Endothelial cell of umbilical vein (primary cell): ENCODE measurements around the gene PRDM16. TPM values are rescaled to one million over a fixed set of nuclear protein-coding genes. Genes with fewer than 3 reads are reported as not detected.

ENCODE experiments used
- BruUV-seq: library from RNA; stranded (reverse); fragments of 400-500 nt; replicated peaks from 2 replicates; lab custom pipeline; 2021; lab: Mats Ljungman, UMichigan
- CTCF ChIA-PET: fragments of 300-600, 350-600 bp; sonication (Branson Sonifier 250); formaldehyde crosslinking; loops from one replicate; lab custom pipeline; 2021; ENCODE audit warnings: antibody characterized with exemption, inconsistent platforms; lab: Charles Lee
- POLR2A ChIA-PET: fragments of 300-600, 350-600 bp; sonication (Branson Sonifier 250); formaldehyde crosslinking; loops from one replicate; lab custom pipeline; 2021; ENCODE audit warnings: antibody characterized with exemption, inconsistent platforms; lab: Charles Lee
- DNase-seq: peaks from one replicate; pipeline ENCODE4 v3.0.0-alpha.2; 2011; ENCODE audit warnings: low read depth, low spot score
- FAIRE-seq: peaks from 2 replicates; lab custom pipeline; 2011; peaks lifted over from hg19 to GRCh38; lab: Jason Lieb, UNC
- H2AFZ ChIP-seq: 2 replicates; pipeline ENCODE4 v1.6.0; 2012; ENCODE audit warnings: low read depth, low read length, control low read depth, inconsistent platforms
- H3K27ac ChIP-seq: 2 replicates; pipeline ENCODE4 v1.5.1; 2011; ENCODE audit warnings: low read depth, mild to moderate bottlenecking, control low read depth, low read length, moderate library complexity; ENCODE audit not compliant: insufficient read depth
- H3K27me3 ChIP-seq, 2 experiments: 2 replicates each; pipeline versions ENCODE4 v1.6.0 to v1.6.1; 2011; ENCODE audit warnings: low read length in 2 of 2, mixed read lengths in 1 of 2; ENCODE audit not compliant: control insufficient read depth in 2 of 2, insufficient read depth in 2 of 2
- H3K36me3 ChIP-seq, 2 experiments: 2 replicates in 1 of 2; 3 replicates in 1 of 2; pipeline ENCODE4 v1.5.1; 2011; ENCODE audit warnings: low read length in 2 of 2, mild to moderate bottlenecking in 1 of 2, moderate library complexity in 1 of 2; ENCODE audit not compliant: control insufficient read depth in 2 of 2, insufficient read depth in 2 of 2; ENCODE audit errors: extremely low read depth in 1 of 2
- H3K4me1 ChIP-seq: 3 replicates; pipeline ENCODE4 v1.5.1; 2011; ENCODE audit warnings: mild to moderate bottlenecking, low read length; ENCODE audit not compliant: control insufficient read depth, insufficient read depth; ENCODE audit errors: extremely low read depth
- H3K4me2 ChIP-seq: 2 replicates; pipeline ENCODE4 v1.6.1; 2011; ENCODE audit warnings: low read length, control low read depth, mixed read lengths; ENCODE audit not compliant: insufficient read depth
- H3K4me3 ChIP-seq, 3 experiments: fragments of 200-600 bp in 1 of 3; sonication (generic), shearing (Covaris generic) in 1 of 3; replicated peaks in 1 of 3; 2 replicates each; pipeline ENCODE4 v1.5.1; 2011 to 2016; ENCODE audit warnings: control low read depth in 3 of 3, low read length in 3 of 3, mild to moderate bottlenecking in 2 of 3, inconsistent platforms in 1 of 3, low read depth in 1 of 3, moderate library complexity in 1 of 3; ENCODE audit not compliant: insufficient read depth in 1 of 3
- H3K79me2 ChIP-seq: 2 replicates; pipeline ENCODE4 v1.6.0; 2012; ENCODE audit warnings: low read length, inconsistent platforms; ENCODE audit not compliant: control insufficient read depth, insufficient read depth
- H3K9ac ChIP-seq: replicated peaks from 2 replicates; pipeline ENCODE3; 2011; ENCODE audit warnings: low read length, control low read depth; ENCODE audit not compliant: insufficient read depth; ENCODE audit errors: extremely low read depth
- H3K9me1 ChIP-seq: replicated peaks from 3 replicates; pipeline ENCODE4 v1.6.0; 2011; ENCODE audit warnings: mild to moderate bottlenecking, low read length; ENCODE audit not compliant: control insufficient read depth, insufficient read depth; ENCODE audit errors: extremely low read depth
- H3K9me3 ChIP-seq: replicated peaks from 2 replicates; pipeline ENCODE4 v1.5.1; 2012; ENCODE audit warnings: low read length, inconsistent platforms; ENCODE audit not compliant: control insufficient read depth, insufficient read depth
- H4K20me1 ChIP-seq: replicated peaks from 2 replicates; pipeline ENCODE3; 2011; ENCODE audit warnings: mild to moderate bottlenecking, low read length; ENCODE audit not compliant: control insufficient read depth, insufficient read depth; ENCODE audit errors: extremely low read depth
- CTCF ChIP-seq, 2 donors: IDR thresholded peaks; 1 replicate in 1 of 2; 2 replicates in 1 of 2; pipeline ENCODE4 v1.5.1; 2011; ENCODE audit warnings: low read length in 2 of 2, mild to moderate bottlenecking in 2 of 2, moderate library complexity in 2 of 2, control low read depth in 1 of 2, inconsistent platforms in 1 of 2, low read depth in 1 of 2; ENCODE audit not compliant: insufficient read depth in 1 of 2; ENCODE audit errors: extremely low read depth in 1 of 2
- EZH2 ChIP-seq: IDR thresholded peaks from 2 replicates; pipeline ENCODE4 v1.6.1; 2012; ENCODE audit warnings: borderline replicate concordance, low read depth, mild to moderate bottlenecking, moderate library complexity, low read length, inconsistent platforms; ENCODE audit not compliant: severe bottlenecking
- FOS ChIP-seq: IDR thresholded peaks from 2 replicates; pipeline ENCODE4 v1.6.1; 2011; ENCODE audit warnings: mild to moderate bottlenecking, low read length, moderate library complexity, borderline replicate concordance; ENCODE audit not compliant: insufficient read depth
- GATA2 ChIP-seq: IDR thresholded peaks from 2 replicates; pipeline ENCODE4 v1.7.0; 2011; ENCODE audit warnings: low read depth, mild to moderate bottlenecking, moderate library complexity, mixed read lengths, low read length; ENCODE audit not compliant: insufficient read length, insufficient read depth
- JUN ChIP-seq: IDR thresholded peaks from 2 replicates; pipeline ENCODE4 v1.6.1; 2011; ENCODE audit warnings: borderline replicate concordance, low read depth; ENCODE audit not compliant: insufficient read length, insufficient read depth
- MAX ChIP-seq: IDR thresholded peaks from 2 replicates; pipeline ENCODE4 v1.6.1; 2011; ENCODE audit not compliant: insufficient read depth, insufficient read length
- MYC ChIP-seq: IDR thresholded peaks from one replicate; pipeline ENCODE4 v1.6.1; 2011; ENCODE audit warnings: mild to moderate bottlenecking, low read depth, low read length
- POLR2A ChIP-seq: IDR thresholded peaks from 2 replicates; pipeline ENCODE4 v1.6.1; 2012; ENCODE audit warnings: low read depth, mild to moderate bottlenecking, control low read depth, low read length
- POLR2AphosphoS5 ChIP-seq: IDR thresholded peaks from 2 replicates; pipeline ENCODE4 v1.6.1; 2012; ENCODE audit warnings: low read depth, mild to moderate bottlenecking, control low read depth, low read length, moderate library complexity; ENCODE audit not compliant: insufficient read depth
- dilution Hi-C: fragments of 300-500 bp; cut with MboI; formaldehyde crosslinking; loops from one replicate; pipeline ENCODE4 v1.15.0; 2019; ENCODE audit warnings: low sequenced_read_pairs; ENCODE audit not compliant: extremely low pct_ligation_motif_present
- intact Hi-C: fragments of 100-400 bp; cut with micrococcal nuclease; formaldehyde crosslinking; loops from one replicate; pipeline ENCODE4 v1.10.0; 2022
- polyA plus RNA-seq, 4 experiments: library from polyadenylated mRNA; depleted of rRNA in 3 of 4; stranded (reverse) in 3 of 4; unstranded in 1 of 4; fragments of >200 nt; gene quantifications; 2 replicates each; pipeline versions ENCODE4 v1.2.1 to v1.2.3, GENCODE V29; 2011 to 2012; ENCODE audit warnings: missing spikeins in 1 of 4
- total RNA-seq: library from RNA; stranded (reverse); gene quantifications from 2 replicates; pipeline ENCODE4 v1.2.3, GENCODE V29; 2021

Gene PRDM16
- total and polyA plus RNA-seq, 2 donors (not counting 3 experiments of a cell fraction or from before 2014, with no cell fraction given), result not detected

GRCh38 chr1:3035563-3036446 is 33.2 kb upstream of the PRDM16 start:
- Histone ChIP-seq H3K4me1 (no peaks in the 10 kb centered on the region), H3K9me1 (no peaks in the 10 kb centered on the region), H3K79me2 (no peaks in the 10 kb centered on the region), H2AFZ (no peak overlapping the region), H3K27me3 (no peaks in the 10 kb centered on the region), H3K9ac (no peak overlapping the region), H3K9me3 (no peaks in the 10 kb centered on the region), H3K36me3 (no peaks in the 10 kb centered on the region), H3K4me2 (no peak overlapping the region), H3K27ac (no peak overlapping the region), H3K4me3 (no peak overlapping the region), H4K20me1 (no peaks in the 10 kb centered on the region)
- intact Hi-C loops, result no loop called here
- BruUV-seq, result no TSS peak
- no peak for DNase-seq
- dilution Hi-C loops, result no loop called here
- ChIA-PET POLR2A (no interaction called here), CTCF (no interaction called here)
- FAIRE-seq, result no peak
- TF ChIP-seq FOS (no peak), JUN (no peak), EZH2 (no peak), GATA2 (no peak), MYC (no peak), POLR2A (no peak), POLR2AphosphoS5 (no peak), CTCF (IDR thresholded peaks at IDR 0.05; ENCODE audit: extremely low read depth in 1 of 2, insufficient read depth in 1 of 2, low read depth in 1 of 2, low read length in 2 of 2) (no peak), MAX (no peak)
